Suprapubic skin (tissue), 4 donors: ENCODE measurements around the gene BSPRY. TPM values are rescaled to one million over a fixed set of nuclear protein-coding genes. Genes with fewer than 3 reads are reported as not detected.

Experiments used
- DNase-seq, 2 donors: peaks; one replicate each; pipeline ENCODE4 v3.0.0-alpha.2; 2019; ENCODE audit warnings: low spot score in 2 of 2
- H3K27ac ChIP-seq: fragments of 200-600 bp; sonication (generic); one replicate; pipeline ENCODE4 v1.5.1; 2019
- H3K27me3 ChIP-seq: fragments of 200-600 bp; sonication (generic); one replicate; pipeline ENCODE4 v1.5.1; 2019
- H3K36me3 ChIP-seq: fragments of 200-600 bp; sonication (generic); one replicate; pipeline ENCODE4 v1.5.1; 2019
- H3K4me1 ChIP-seq: fragments of 200-600 bp; sonication (generic); one replicate; pipeline ENCODE4 v1.5.1; 2019
- H3K4me3 ChIP-seq: fragments of 200-600 bp; sonication (generic); one replicate; pipeline ENCODE4 v1.5.1; 2019; ENCODE audit warnings: mild to moderate bottlenecking
- H3K9me3 ChIP-seq: fragments of 200-600 bp; sonication (generic); one replicate; pipeline ENCODE4 v1.5.1; 2019
- EP300 ChIP-seq: sonication (generic); formaldehyde crosslinking; IDR thresholded peaks from one replicate; pipeline ENCODE4 v1.6.1; 2017; ENCODE audit warnings: antibody characterized with exemption
- POLR2A ChIP-seq, 2 donors: fragments of 450-650 bp; IDR thresholded peaks; one replicate each; pipeline ENCODE4 v1.6.1; 2017; ENCODE audit warnings: antibody characterized with exemption in 2 of 2, mild to moderate bottlenecking in 2 of 2, moderate library complexity in 2 of 2
- POLR2AphosphoS5 ChIP-seq, 3 donors: sonication (generic); formaldehyde crosslinking; IDR thresholded peaks; one replicate each; pipeline ENCODE4 v1.6.1; 2017; ENCODE audit warnings: antibody characterized with exemption in 3 of 3
- WGBS: methylation state at CpG from one replicate; pipeline ENCODE4 v1.1.5; 2018; 5-methylcytosine and 5-hydroxymethylcytosine counted together
- total RNA-seq, 4 donors: library from RNA; depleted of rRNA; stranded (reverse); fragments of >200 nt; gene quantifications; one replicate each; pipeline ENCODE4 v1.1.0, GENCODE V29; 2016
- TF ChIP-seq, protein P1 (sequence below), 2 donors: fragments of 200-600 bp in 1 of 2; fragments of 450-650 bp in 1 of 2; sonication (generic) in 1 of 2; IDR thresholded peaks; one replicate each; pipeline ENCODE4 v1.5.1; 2016 to 2019; ENCODE audit warnings: antibody characterized with exemption in 2 of 2, mild to moderate bottlenecking in 1 of 2, moderate library complexity in 1 of 2

Gene BSPRY
- total RNA-seq, 4 donors from 2014 or later, result 8.3 to 37.3 (median 30.8) TPM

DNA sequence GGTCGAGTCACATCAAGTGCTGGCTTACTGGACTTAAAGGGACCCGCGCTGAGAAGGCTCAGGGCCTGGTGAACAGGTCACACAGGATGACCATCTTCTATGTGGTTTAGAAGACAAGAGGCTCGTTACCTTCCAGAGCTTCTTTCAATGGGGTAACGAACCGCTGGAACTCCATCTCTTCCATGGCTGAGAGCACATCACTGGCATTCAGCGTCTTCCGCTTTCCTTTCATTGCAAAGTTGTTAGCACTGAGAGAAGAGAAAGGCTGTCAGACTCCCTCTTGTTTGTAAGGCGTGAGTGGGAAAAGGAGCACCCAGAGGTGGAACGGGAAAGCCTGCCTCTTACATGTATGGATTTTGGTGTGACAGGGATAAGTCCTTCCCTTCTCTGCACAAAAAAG, 60.1 kb downstream of the BSPRY start:
- peaks cover 17% of the 10 kb centered on the region for H3K36me3 ChIP-seq
- peak overlapping the region; percentile 95 for H3K27ac ChIP-seq
- TF ChIP-seq, protein P1, sequence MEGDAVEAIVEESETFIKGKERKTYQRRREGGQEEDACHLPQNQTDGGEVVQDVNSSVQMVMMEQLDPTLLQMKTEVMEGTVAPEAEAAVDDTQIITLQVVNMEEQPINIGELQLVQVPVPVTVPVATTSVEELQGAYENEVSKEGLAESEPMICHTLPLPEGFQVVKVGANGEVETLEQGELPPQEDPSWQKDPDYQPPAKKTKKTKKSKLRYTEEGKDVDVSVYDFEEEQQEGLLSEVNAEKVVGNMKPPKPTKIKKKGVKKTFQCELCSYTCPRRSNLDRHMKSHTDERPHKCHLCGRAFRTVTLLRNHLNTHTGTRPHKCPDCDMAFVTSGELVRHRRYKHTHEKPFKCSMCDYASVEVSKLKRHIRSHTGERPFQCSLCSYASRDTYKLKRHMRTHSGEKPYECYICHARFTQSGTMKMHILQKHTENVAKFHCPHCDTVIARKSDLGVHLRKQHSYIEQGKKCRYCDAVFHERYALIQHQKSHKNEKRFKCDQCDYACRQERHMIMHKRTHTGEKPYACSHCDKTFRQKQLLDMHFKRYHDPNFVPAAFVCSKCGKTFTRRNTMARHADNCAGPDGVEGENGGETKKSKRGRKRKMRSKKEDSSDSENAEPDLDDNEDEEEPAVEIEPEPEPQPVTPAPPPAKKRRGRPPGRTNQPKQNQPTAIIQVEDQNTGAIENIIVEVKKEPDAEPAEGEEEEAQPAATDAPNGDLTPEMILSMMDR (IDR thresholded peaks at IDR 0.05), result no peak
- peaks cover 29% of the 10 kb centered on the region for H3K4me1 ChIP-seq
- DNase-seq, result no peak
- H3K9me3 ChIP-seq, result no peaks in the 10 kb centered on the region
- peak overlapping the region; percentile 73 for H3K4me3 ChIP-seq
- H3K27me3 ChIP-seq, result no peaks in the 10 kb centered on the region
- 36% methylated on average over 10 of the region's 10 CpGs for WGBS

DNA sequence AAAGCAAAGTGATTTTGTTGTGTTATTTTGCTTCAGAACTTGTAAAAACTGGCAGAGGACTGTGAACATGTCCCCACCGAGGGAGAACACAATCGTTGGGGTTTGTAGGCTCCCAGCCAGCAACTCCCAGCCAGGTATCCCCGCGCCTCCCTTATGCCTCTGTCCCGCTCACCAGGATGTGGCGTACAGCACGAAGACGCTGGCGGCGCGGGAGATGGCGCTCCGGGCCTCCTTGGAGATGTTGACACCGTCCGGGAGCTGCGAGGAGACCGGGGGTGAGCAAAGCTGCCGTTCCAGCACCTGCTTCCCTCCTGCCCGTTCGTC, 60.5 kb downstream of the BSPRY start:
- peaks cover 29% of the 10 kb centered on the region for H3K4me1 ChIP-seq
- peak overlapping the region; percentile 73 for H3K4me3 ChIP-seq
- no peaks in the 10 kb centered on the region for H3K9me3 ChIP-seq
- DNase-seq, result no peak
- peaks cover 17% of the 10 kb centered on the region for H3K36me3 ChIP-seq
- TF ChIP-seq EP300 (no peak), POLR2A (IDR thresholded peaks at IDR 0.05) (no peak), POLR2AphosphoS5 (IDR thresholded peaks at IDR 0.05) (no peak)
- TF ChIP-seq, protein P1 (IDR thresholded peaks at IDR 0.05), result no peak
- peak overlapping the region; percentile 95 for H3K27ac ChIP-seq
- WGBS, result 0% methylated on average over 11 of the region's 20 CpGs
- no peaks in the 10 kb centered on the region for H3K27me3 ChIP-seq

DNA sequence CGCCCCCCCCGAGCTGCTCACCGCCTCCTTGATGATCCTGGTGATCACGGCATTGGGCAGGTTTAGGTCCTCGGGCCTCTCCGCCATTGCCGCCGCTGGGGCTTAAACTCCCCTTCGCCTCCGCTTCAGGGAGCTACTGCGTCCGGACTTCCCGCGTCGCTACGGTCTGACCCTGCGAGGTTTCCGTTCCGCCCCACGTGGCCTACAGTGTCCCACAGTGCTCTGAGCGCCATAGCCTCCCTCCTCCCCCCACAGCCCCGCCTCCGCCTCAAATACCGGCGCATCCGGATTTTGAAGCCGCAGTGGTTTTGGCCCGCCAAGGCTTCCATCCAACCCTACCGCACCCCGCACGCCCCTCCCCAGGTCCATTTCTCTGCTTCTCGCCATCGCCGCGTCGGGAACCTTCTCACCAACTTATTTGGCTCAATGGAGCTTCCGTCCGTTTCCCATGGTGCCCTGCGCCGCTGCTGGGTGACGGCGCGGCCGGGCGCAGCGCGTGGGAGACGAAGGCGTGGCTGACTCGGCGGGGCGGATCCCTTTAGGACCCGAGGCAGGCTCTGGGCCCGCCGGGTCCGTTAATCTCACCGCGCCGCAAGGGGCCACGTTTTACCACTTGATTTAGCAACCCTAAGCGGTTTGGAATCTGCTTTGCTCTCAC, 61.0 kb downstream of the BSPRY start, which contains the start of the genes C9orf43 and POLE3:
Gene C9orf43 (plus strand): TSS at position 541 of the 658 bp plus-strand sequence. CDS start 2,747 bp downstream, outside the sequence.
Gene POLE3 (minus strand): TSS at position 469 of the 658 bp plus-strand sequence. CDS start 382 bp downstream, at position 87.
- no peaks in the 10 kb centered on the region for H3K27me3 ChIP-seq
- under 1% methylated on average over 53 of the region's 61 CpGs for WGBS
- peak within 1 kb of the TSS; percentile 73 for H3K4me3 ChIP-seq
- no peaks in the 10 kb centered on the region for H3K9me3 ChIP-seq
- peak; percentile 96 for DNase-seq
- H3K27ac ChIP-seq, result peak within 1 kb of the TSS; percentile 95
- H3K4me1 ChIP-seq, result peaks cover 29% of the 10 kb centered on the region
- H3K36me3 ChIP-seq, result peaks cover 17% of the 10 kb centered on the region
- peak; percentile 29 to 51 for TF ChIP-seq POLR2A (IDR thresholded peaks at IDR 0.05)
- TF ChIP-seq POLR2AphosphoS5 (IDR thresholded peaks at IDR 0.05), result peak; percentile 4 to 92 (median 78)
- TF ChIP-seq, protein P1 (IDR thresholded peaks at IDR 0.05), result no peak
- no peak for TF ChIP-seq EP300

DNA sequence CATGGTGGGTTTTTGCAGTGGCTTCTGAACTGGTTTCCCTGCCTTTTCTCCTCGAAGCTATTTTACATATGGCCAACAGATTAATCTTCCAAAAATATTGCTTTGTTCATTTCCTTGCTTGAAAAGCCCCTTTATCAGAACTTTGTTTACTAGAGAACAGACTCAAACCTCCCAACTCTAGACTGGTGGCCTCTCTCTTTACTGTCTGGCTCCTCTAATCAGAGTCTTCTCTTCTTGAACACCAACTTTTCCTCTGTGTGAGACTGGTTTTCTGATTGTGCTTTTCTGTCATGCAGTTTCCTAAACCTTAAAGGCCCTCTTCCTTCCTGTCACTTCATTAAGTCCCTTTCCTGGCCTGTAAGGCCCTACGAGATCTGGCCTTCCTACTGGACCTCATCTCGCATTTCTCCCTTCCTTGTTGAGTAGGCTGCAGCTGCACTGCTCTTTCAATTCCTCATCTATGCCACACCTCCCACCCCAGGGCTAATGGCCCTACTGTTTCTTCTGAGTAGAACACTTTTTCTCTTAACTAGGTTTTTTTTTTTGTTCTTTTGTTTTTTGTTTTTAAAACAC, 66.9 kb downstream of the BSPRY start:
- TF ChIP-seq POLR2AphosphoS5 (IDR thresholded peaks at IDR 0.05), result no peak
- TF ChIP-seq EP300, result no peak
- no peak for TF ChIP-seq POLR2A (IDR thresholded peaks at IDR 0.05)
- TF ChIP-seq, protein P1 (IDR thresholded peaks at IDR 0.05), result no peak
- no peak overlapping the region for H3K27ac ChIP-seq
- H3K27me3 ChIP-seq, result no peaks in the 10 kb centered on the region
- H3K4me3 ChIP-seq, result no peak overlapping the region
- peak in 1 of 2 donors; percentile 16 for DNase-seq
- H3K36me3 ChIP-seq, result no peaks in the 10 kb centered on the region
- WGBS, result 61% methylated on average over 3 of the region's 3 CpGs
- H3K9me3 ChIP-seq, result no peaks in the 10 kb centered on the region
- peaks cover 6% of the 10 kb centered on the region for H3K4me1 ChIP-seq

DNA sequence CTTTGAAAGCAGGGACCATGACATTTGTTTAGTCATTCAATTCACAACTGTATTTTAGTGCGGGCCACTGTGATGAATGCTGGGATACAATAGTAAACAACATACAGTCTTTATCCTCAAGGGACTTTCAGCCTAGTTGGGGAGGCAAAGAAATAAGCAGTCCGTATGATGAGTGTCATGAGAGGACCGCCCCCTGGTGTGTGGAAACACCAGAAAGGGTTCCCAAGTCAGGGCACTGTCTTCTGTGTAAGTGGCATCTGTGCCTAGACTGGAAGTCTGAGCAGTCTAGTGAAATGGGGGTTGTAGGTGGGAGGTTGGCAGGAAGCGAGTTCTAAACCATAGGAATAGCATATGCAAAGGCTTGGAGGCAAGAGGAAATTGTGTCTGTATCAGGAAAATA, 68.0 kb downstream of the BSPRY start:
- Histone ChIP-seq H3K36me3 (no peaks in the 10 kb centered on the region), H3K9me3 (no peaks in the 10 kb centered on the region), H3K4me3 (no peak overlapping the region), H3K4me1 (no peaks in the 10 kb centered on the region), H3K27me3 (no peaks in the 10 kb centered on the region), H3K27ac (no peak overlapping the region)
- 84% methylated on average over 4 of the region's 4 CpGs for WGBS
- peak in 1 of 2 donors; percentile 18 for DNase-seq
- no peak for TF ChIP-seq POLR2A (IDR thresholded peaks at IDR 0.05)
- TF ChIP-seq EP300, result no peak

Other genes starting within 250 kb of the BSPRY start
- 100 to 1,000 TPM in 2 of 4 donors, 10 to 100 TPM in 2; 49.8 to 114 (median 88.4) TPM for gene SLC31A2, start 198.5 kb upstream of the BSPRY start, total RNA-seq
- gene FKBP15, start 128.3 kb upstream of the BSPRY start, total RNA-seq, result 10 to 100 TPM; 26.2 to 45.7 (median 30.5) TPM
- gene SLC31A1, start 128.0 kb upstream of the BSPRY start, total RNA-seq, result 10 to 100 TPM; 17.1 to 46.3 (median 27.2) TPM
- 10 to 100 TPM; 18.8 to 21.9 (median 20.4) TPM for gene CDC26, start 74.0 kb upstream of the BSPRY start, total RNA-seq
- gene PRPF4, start 73.9 kb upstream of the BSPRY start, total RNA-seq, result 10 to 100 TPM; 13.6 to 21.3 (median 17.6) TPM
- 1 to 10 TPM in 1 of 4 donors, not detected in 3; 2.0 TPM for gene RNF183, start 46.2 kb upstream of the BSPRY start, total RNA-seq
- 1 to 10 TPM; 1.2 to 3.5 (median 1.7) TPM for gene WDR31, start 9.3 kb upstream of the BSPRY start, total RNA-seq
- 10 to 100 TPM; 24.9 to 69.0 (median 58.6) TPM for gene HDHD3, start 27.4 kb downstream of the BSPRY start, total RNA-seq
- 10 to 100 TPM; 47.1 to 66.6 (median 53.6) TPM for gene ALAD, start 51.7 kb downstream of the BSPRY start, total RNA-seq
- gene POLE3, start 61.1 kb downstream of the BSPRY start, total RNA-seq, result 10 to 100 TPM; 32.6 to 52.6 (median 36.6) TPM
- 1 to 10 TPM in 3 of 4 donors, under 1 TPM in 1; 0.57 to 2.2 (median 2.1) TPM for gene C9orf43, start 61.2 kb downstream of the BSPRY start, total RNA-seq
- gene RGS3, start 114.2 kb downstream of the BSPRY start, total RNA-seq, result 10 to 100 TPM; 11.0 to 18.8 (median 16.0) TPM